ENCODE results near the gene KLK7. TPM values are rescaled to one million over a fixed set of nuclear protein-coding genes. Genes with fewer than 3 reads are reported as not detected.

KLK7 gene
- total and polyA plus RNA-seq, 10 of the 15 experiments (the other 5 are each of a cell fraction or from before 2014, with no cell fraction given), result not detected

DNA sequence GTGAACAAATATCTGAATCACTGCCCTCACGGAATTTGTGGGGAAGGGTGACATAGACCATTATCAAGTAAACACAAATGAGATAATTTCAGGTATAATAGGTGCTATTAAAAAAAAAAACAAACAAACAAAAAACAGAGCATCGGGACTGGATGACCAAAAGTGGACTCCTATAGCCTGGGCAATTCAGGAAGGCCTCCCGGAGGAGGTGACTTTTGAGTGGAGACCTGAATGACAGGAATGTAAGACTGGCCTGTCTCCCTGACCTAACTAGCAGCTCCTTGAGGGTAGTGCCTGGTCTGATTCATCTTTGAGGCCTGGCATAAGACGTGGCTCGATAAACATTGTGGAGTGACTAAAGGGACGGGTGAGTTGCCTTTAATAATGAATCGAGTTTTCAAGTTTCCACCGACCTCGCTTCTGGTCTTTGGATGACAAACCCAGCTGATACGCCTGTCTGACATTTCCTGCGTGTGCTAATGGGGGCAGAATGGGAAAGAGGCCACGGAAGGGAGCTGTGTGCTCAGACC, 29.0 kb upstream of the KLK7 start:
- in situ Hi-C loops (cut with MboI), result no loop called here
- SMC1A ChIA-PET (ENCODE audit: uncharacterized antibody, unreplicated experiment), result no interaction called here
- Histone ChIP-seq H3K36me3 (ENCODE audit: control insufficient read depth in 2 of 2, insufficient read depth in 2 of 2, low read length in 1 of 2) (no peaks in the 10 kb centered on the region), H3K27ac (ENCODE audit: control insufficient read depth, insufficient read depth) (no peak overlapping the region), H3K9ac (ENCODE audit: control insufficient read depth, insufficient read depth, low read length) (no peak overlapping the region), H4K20me1 (ENCODE audit: control insufficient read depth, insufficient read depth) (no peaks in the 10 kb centered on the region), H3K4me3 (no peak overlapping the region), H3K4me2 (ENCODE audit: control insufficient read depth, insufficient read depth) (no peak overlapping the region), H2AFZ (ENCODE audit: control insufficient read depth, low read depth, low read length) (no peak overlapping the region), H3K79me2 (ENCODE audit: control insufficient read depth, insufficient read depth, low read length) (no peaks in the 10 kb centered on the region), H3K9me3 (replicated peaks; ENCODE audit: control insufficient read depth, insufficient read depth, low read length) (no peaks in the 10 kb centered on the region; the same call in 2 of the 3 replicates), H3K4me1 (ENCODE audit: control insufficient read depth, insufficient read depth, low read length) (no peaks in the 10 kb centered on the region), H3K27me3 (replicated peaks in 1 of 2; ENCODE audit: control insufficient read depth in 2 of 2, insufficient read depth in 2 of 2, low read length in 1 of 2) (no peaks in the 10 kb centered on the region; a peak in 1 of 4 replicates)
- intact Hi-C loops (cut with micrococcal nuclease; ENCODE audit: unreplicated experiment), result no loop called here
- POLR2A ChIA-PET, result no interaction called here
- no peak for FAIRE-seq
- RAD21 ChIA-PET (ENCODE audit: unreplicated experiment), result no interaction called here
- BruUV-seq (replicated peaks), result no TSS peak
- ATAC-seq, result no peak
- CTCF ChIA-PET, result no interaction called here
- no peak for DNase-seq (ENCODE audit: low read depth, low spot score)
- WGBS (ENCODE audit: insufficient coverage, insufficient replicate concordance, low lambda C conversion rate, missing lambda C conversion rate), result 11% methylated on average over 12 of the region's 12 CpGs
- TF ChIP-seq CHD2 (IDR thresholded peaks at IDR 0.05; ENCODE audit: borderline replicate concordance, low read depth, low read length) (no peak), RBBP5 (conservative IDR thresholded peaks at IDR 0.05) (no peak)
- TF ChIP-seq, protein P1, sequence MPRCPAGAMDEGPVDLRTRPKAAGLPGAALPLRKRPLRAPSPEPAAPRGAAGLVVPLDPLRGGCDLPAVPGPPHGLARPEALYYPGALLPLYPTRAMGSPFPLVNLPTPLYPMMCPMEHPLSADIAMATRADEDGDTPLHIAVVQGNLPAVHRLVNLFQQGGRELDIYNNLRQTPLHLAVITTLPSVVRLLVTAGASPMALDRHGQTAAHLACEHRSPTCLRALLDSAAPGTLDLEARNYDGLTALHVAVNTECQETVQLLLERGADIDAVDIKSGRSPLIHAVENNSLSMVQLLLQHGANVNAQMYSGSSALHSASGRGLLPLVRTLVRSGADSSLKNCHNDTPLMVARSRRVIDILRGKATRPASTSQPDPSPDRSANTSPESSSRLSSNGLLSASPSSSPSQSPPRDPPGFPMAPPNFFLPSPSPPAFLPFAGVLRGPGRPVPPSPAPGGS (IDR thresholded peaks at IDR 0.05; ENCODE audit: borderline replicate concordance, insufficient read depth, low read depth, low read length, poor library complexity, severe bottlenecking), result no peak
- TF ChIP-seq, protein P2, sequence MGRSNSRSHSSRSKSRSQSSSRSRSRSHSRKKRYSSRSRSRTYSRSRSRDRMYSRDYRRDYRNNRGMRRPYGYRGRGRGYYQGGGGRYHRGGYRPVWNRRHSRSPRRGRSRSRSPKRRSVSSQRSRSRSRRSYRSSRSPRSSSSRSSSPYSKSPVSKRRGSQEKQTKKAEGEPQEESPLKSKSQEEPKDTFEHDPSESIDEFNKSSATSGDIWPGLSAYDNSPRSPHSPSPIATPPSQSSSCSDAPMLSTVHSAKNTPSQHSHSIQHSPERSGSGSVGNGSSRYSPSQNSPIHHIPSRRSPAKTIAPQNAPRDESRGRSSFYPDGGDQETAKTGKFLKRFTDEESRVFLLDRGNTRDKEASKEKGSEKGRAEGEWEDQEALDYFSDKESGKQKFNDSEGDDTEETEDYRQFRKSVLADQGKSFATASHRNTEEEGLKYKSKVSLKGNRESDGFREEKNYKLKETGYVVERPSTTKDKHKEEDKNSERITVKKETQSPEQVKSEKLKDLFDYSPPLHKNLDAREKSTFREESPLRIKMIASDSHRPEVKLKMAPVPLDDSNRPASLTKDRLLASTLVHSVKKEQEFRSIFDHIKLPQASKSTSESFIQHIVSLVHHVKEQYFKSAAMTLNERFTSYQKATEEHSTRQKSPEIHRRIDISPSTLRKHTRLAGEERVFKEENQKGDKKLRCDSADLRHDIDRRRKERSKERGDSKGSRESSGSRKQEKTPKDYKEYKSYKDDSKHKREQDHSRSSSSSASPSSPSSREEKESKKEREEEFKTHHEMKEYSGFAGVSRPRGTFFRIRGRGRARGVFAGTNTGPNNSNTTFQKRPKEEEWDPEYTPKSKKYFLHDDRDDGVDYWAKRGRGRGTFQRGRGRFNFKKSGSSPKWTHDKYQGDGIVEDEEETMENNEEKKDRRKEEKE (IDR thresholded peaks at IDR 0.05), result no peak
